Adrenal gland (tissue), 12 donors: ENCODE measurements around the gene CLEC4E. TPM values are rescaled to one million over a fixed set of nuclear protein-coding genes. Genes with fewer than 3 reads are reported as not detected.

Source experiments
- DNase-seq, 7 donors: peaks; one replicate each; pipeline ENCODE4 v3.0.0-alpha.2; 2019 to 2020
- H3K27ac ChIP-seq, 5 donors: fragments of 200-600 bp; sonication (generic) in 4 of 5; 1 replicate in 3 of 5; 2 replicates in 2 of 5; pipeline versions ENCODE4 v1.5.1 to v1.8.0; 2016 to 2020; ENCODE audit warnings: mild to moderate bottlenecking in 1 of 5
- H3K27me3 ChIP-seq: fragments of 200-600 bp; 2 replicates; pipeline ENCODE4 v1.8.0; 2021
- H3K36me3 ChIP-seq, 2 donors: fragments of 200-600 bp; replicated peaks in 1 of 2; 1 replicate in 1 of 2; 2 replicates in 1 of 2; pipeline versions ENCODE4 v1.5.1 to v1.8.0; 2018 to 2022
- H3K4me1 ChIP-seq, 2 donors: fragments of 200-600 bp; replicated peaks in 1 of 2; 1 replicate in 1 of 2; 2 replicates in 1 of 2; pipeline versions ENCODE4 v1.5.1 to v1.8.0; 2018 to 2021
- H3K4me3 ChIP-seq, 4 donors: fragments of 200-600 bp; sonication (generic) in 3 of 4; one replicate each; pipeline ENCODE4 v1.5.1; 2016 to 2018
- H3K9me3 ChIP-seq, 3 donors: fragments of 200-600 bp; sonication (generic) in 1 of 3; replicated peaks in 1 of 3; 1 replicate in 2 of 3; 2 replicates in 1 of 3; pipeline versions ENCODE4 v1.5.1 to v1.8.0; 2016 to 2021
- POLR2A ChIP-seq, 2 donors: fragments of 450-650 bp; IDR thresholded peaks; one replicate each; pipeline ENCODE4 v1.6.1; 2017; ENCODE audit warnings: antibody characterized with exemption in 2 of 2, mild to moderate bottlenecking in 2 of 2, moderate library complexity in 1 of 2
- WGBS, 4 donors: extraction: QIAGEN DNeasy Blood & Tissue Kit in 2 of 4; methylation state at CpG; one replicate each; pipeline versions ENCODE4 v1.1.5 to v1.1.7; 2013 to 2017; 5-methylcytosine and 5-hydroxymethylcytosine counted together
- intact Hi-C, 2 donors: fragments of 100-400 bp; cut with DNase I; formaldehyde crosslinking; loops; one replicate each; pipeline versions ENCODE4 v1.14.1 to v1.15.0; 2022 to 2023
- polyA plus RNA-seq, 3 donors: library from polyadenylated mRNA; stranded (reverse); fragments of 200-250 nt in 2 of 3; fragments of 350-450 nt in 1 of 3; fragmentation: Illumina TruSeq in 1 of 3; extraction: RNeasy Lipid Tissue Mini Kit (QIAGEN cat#74804) in 1 of 3; gene quantifications; one replicate each; pipeline ENCODE4 v1.2.3, GENCODE V29; 2013 to 2014
- total RNA-seq, 9 donors: library from RNA; depleted of rRNA in 4 of 9; stranded (reverse); fragments of >200 nt in 4 of 9; fragments of 120-200 nt in 1 of 9; fragmentation: NEBNext Ultra II Directional in 1 of 9; extraction: Animal tissue kit (Norgen Biotek cat#: 25700) in 1 of 9; gene quantifications; one replicate each; pipeline versions ENCODE4 v1.1.0 to v1.2.4, GENCODE V29; 2013 to 2023
- TF ChIP-seq, protein P1 (sequence below), 6 experiments: fragments of 450-650 bp in 4 of 6; fragments of 200-600 bp in 2 of 6; sonication (generic) in 1 of 6; IDR thresholded peaks; 1 replicate in 5 of 6; 2 replicates in 1 of 6; pipeline versions ENCODE4 v1.5.1 to v1.8.0; 2016 to 2021; ENCODE audit warnings: antibody characterized with exemption in 6 of 6, mild to moderate bottlenecking in 2 of 6, moderate library complexity in 1 of 6
- donor health status: healthy with polysubstance abuse.
- donor health status: Bipolar disorder and iron deficiency.
- donor health status: DM: yes; HTN: yes; CAD: no.
- donor health status: DM: no; HTN: no; CAD: no.
- donor health status: DM: no; HTN: no; CAD: no.
- donor health status: DM: yes; HTN: yes; CAD: no.

CLEC4E gene
- total and polyA plus RNA-seq, 12 donors, result 0.30 to 6.4 (median 1.5) TPM

DNA sequence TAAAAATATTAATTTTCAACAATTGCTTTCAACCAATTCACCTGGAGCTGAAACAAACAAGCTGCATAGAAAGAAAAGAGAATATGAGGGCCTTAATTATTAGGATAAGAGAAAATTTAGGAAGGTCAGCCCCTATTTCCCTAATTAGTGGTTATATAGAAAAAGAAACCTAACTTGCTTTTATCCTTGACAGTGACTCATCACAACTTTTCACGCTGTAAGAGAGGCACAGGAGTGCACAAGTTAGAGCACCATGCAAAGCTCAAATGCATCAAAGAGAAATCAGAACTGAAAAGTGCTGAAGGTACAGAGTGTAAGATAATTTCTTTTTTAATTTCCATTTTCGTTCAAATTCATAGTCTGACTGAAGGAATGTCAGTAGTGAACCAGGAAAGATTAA, 22.7 kb downstream of the CLEC4E start:
- no peak for DNase-seq
- H3K9me3 ChIP-seq, result no peaks in the 10 kb centered on the region
- WGBS, 4 donors, result 43 to 52% (median 46%) methylated on average over 2 of the region's 2 CpGs
- H3K27me3 ChIP-seq, result peaks cover 4% of the 10 kb centered on the region
- intact Hi-C loops, result no loop called here
- TF ChIP-seq, protein P1, sequence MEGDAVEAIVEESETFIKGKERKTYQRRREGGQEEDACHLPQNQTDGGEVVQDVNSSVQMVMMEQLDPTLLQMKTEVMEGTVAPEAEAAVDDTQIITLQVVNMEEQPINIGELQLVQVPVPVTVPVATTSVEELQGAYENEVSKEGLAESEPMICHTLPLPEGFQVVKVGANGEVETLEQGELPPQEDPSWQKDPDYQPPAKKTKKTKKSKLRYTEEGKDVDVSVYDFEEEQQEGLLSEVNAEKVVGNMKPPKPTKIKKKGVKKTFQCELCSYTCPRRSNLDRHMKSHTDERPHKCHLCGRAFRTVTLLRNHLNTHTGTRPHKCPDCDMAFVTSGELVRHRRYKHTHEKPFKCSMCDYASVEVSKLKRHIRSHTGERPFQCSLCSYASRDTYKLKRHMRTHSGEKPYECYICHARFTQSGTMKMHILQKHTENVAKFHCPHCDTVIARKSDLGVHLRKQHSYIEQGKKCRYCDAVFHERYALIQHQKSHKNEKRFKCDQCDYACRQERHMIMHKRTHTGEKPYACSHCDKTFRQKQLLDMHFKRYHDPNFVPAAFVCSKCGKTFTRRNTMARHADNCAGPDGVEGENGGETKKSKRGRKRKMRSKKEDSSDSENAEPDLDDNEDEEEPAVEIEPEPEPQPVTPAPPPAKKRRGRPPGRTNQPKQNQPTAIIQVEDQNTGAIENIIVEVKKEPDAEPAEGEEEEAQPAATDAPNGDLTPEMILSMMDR (IDR thresholded peaks at IDR 0.05), result no peak
- no peak for TF ChIP-seq POLR2A (IDR thresholded peaks at IDR 0.05)
- no peak overlapping the region for H3K4me3 ChIP-seq
- no peak overlapping the region for H3K27ac ChIP-seq
- H3K4me1 ChIP-seq, result no peaks in the 10 kb centered on the region
- no peaks in the 10 kb centered on the region for H3K36me3 ChIP-seq

DNA sequence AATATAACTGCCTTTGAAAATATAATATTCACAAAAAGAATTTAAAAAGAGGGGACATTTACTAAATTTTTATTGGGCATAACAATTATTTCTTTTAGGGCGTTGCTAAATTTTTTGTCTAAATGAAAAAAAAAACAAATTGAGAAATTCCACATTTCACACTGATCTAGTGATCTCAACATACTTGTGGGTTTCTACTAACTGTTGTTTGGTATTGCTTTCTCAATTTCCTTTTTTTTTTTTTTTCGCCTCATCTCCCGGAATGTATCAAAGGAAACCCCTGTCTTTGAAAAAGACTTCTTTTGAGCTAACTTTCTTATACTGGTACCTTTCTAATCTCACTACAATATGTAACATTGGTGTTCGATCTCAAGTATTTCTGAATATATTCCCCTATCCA, 27.4 kb downstream of the CLEC4E start, which contains the start of gene CLEC4D:
TSS of gene CLEC4D (plus strand) at position 248 of the 400 bp plus-strand sequence. CDS start 230 bp downstream, outside the sequence.
- no peaks in the 10 kb centered on the region for H3K36me3 ChIP-seq
- peaks cover 7% of the 10 kb centered on the region for H3K27me3 ChIP-seq
- no peak within 1 kb of the TSS for H3K27ac ChIP-seq
- TF ChIP-seq POLR2A (IDR thresholded peaks at IDR 0.05), result no peak
- TF ChIP-seq, protein P1 (IDR thresholded peaks at IDR 0.05), result no peak
- intact Hi-C loops, result no loop called here
- 64 to 72% (median 69%) methylated on average over 4 of the region's 4 CpGs for WGBS, 4 donors
- H3K9me3 ChIP-seq, result no peaks in the 10 kb centered on the region
- H3K4me1 ChIP-seq, result no peaks in the 10 kb centered on the region
- no peak for DNase-seq
- no peak within 1 kb of the TSS for H3K4me3 ChIP-seq

DNA sequence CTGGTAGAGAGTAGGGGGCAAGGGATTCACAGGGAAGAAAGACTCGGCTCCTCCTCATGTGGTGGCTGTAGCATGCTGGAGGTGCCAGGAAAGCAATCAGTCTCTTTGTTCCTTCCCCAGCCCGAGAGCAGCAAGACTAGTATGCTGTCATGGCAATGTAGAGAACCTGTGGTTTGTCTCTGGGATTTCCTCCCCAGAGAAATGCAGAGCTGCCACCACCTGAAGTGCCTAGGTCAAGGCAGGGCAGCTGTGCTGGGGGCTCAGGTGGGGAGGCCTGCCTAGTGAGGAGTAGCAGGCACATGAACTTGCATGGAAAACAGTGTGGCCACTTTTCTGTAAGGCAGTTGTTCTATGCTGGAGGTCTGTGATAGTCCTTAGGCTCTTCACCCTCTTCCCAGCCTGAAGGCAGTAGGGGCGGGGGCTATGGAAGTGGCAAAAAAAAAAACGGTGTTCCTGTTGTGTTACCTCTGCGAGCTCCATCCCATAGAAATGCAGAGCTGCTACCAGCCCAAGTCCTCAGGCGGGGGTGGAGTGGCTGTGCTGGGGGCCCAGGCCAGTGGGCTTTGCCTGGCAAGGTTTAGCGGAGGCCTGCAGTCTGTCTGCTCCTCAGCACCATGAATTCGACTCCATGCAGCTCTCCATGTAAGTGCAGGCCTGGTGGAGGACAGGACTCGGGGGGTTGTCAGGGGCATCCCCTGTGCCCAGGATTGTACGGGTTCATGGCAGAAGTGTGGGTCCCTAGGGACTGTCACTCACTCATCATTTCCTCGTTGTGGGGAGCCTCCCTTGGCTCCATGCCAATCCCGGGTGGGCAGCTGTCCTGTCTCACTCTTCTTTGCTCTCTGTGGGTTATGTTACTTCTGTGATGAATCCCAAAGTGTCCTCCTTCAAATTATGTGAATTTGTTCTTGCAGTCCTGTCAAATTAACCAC, 31.5 kb downstream of the CLEC4E start:
- Histone ChIP-seq H3K4me3 (no peak overlapping the region), H3K36me3 (no peaks in the 10 kb centered on the region), H3K9me3 (no peaks in the 10 kb centered on the region), H3K27me3 (peaks cover 3% of the 10 kb centered on the region), H3K4me1 (no peaks in the 10 kb centered on the region), H3K27ac (no peak overlapping the region)
- DNase-seq, result no peak
- 53 to 67% (median 64%) methylated on average over 10 to 12 of the region's 12 CpGs for WGBS, 4 donors
- TF ChIP-seq POLR2A (IDR thresholded peaks at IDR 0.05), result no peak
- TF ChIP-seq, protein P1 (IDR thresholded peaks at IDR 0.05), result no peak
- intact Hi-C loops, result no loop called here

DNA sequence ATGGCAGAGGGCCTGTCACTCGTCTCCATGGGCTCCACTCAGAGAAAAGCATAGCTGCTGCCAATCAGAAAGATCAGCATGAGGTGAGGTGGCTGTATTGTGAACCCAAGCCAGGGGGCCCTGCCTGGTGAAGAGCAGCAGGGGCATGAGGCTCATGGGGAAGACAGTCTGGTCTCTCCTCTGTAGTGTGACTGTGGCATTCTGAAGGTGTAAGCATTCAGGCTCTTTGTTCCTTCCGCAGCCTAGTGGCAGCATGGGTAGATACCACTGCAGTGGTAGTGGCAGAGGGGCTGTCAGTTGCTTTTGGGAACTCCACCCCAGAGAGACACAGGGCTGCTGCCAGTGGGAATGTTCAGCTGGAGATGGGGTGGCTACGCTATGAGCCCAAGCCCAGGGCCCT, 32.5 kb downstream of the CLEC4E start:
- Histone ChIP-seq H3K27ac (no peak overlapping the region), H3K4me3 (no peak overlapping the region), H3K9me3 (no peaks in the 10 kb centered on the region), H3K4me1 (no peaks in the 10 kb centered on the region), H3K27me3 (peaks cover 3% of the 10 kb centered on the region), H3K36me3 (no peaks in the 10 kb centered on the region)
- DNase-seq, result no peak
- intact Hi-C loops, result no loop called here
- WGBS, 4 donors, result 45 to 88% (median 80%) methylated on average over 3 of the region's 3 CpGs
- TF ChIP-seq, protein P1 (IDR thresholded peaks at IDR 0.05), result no peak
- TF ChIP-seq POLR2A (IDR thresholded peaks at IDR 0.05), result no peak
